Measurements from ENCODE around the gene SH3TC1. TPM values are rescaled to one million over a fixed set of nuclear protein-coding genes. Genes with fewer than 3 reads are reported as not detected.

The SH3TC1 gene
- total and polyA plus RNA-seq, 10 of the 15 experiments (the other 5 are each of a cell fraction or from before 2014, with no cell fraction given), result 0.19 to 47.0 (median 18.4) TPM

- WGBS (ENCODE audit: insufficient coverage, insufficient replicate concordance, low lambda C conversion rate, missing lambda C conversion rate), result 60% methylated on average over 25 of the region's 26 CpGs
- peak; percentile 36 for ATAC-seq
- Histone ChIP-seq H3K4me2 (ENCODE audit: control insufficient read depth, insufficient read depth) (peak overlapping the region; percentile 62), H3K9ac (ENCODE audit: control insufficient read depth, insufficient read depth, low read length) (no peak overlapping the region; the same call in 1 of the 2 replicates), H2AFZ (ENCODE audit: control insufficient read depth, low read depth, low read length) (no peak overlapping the region), H3K4me1 (ENCODE audit: control insufficient read depth, insufficient read depth, low read length) (peaks cover 41% of the 10 kb centered on the region), H3K27me3 (replicated peaks in 1 of 2; ENCODE audit: control insufficient read depth in 2 of 2, insufficient read depth in 2 of 2, low read length in 1 of 2) (no peaks in the 10 kb centered on the region), H3K36me3 (ENCODE audit: control insufficient read depth in 2 of 2, insufficient read depth in 2 of 2, low read length in 1 of 2) (peaks cover 7 to 8% of the 10 kb centered on the region in 2 experiments; a peak in 3 of 4 replicates), H4K20me1 (ENCODE audit: control insufficient read depth, insufficient read depth) (no peaks in the 10 kb centered on the region), H3K79me2 (ENCODE audit: control insufficient read depth, insufficient read depth, low read length) (peaks cover 41% of the 10 kb centered on the region), H3K9me3 (replicated peaks; ENCODE audit: control insufficient read depth, insufficient read depth, low read length) (no peaks in the 10 kb centered on the region), H3K4me3 (peak overlapping the region; percentile 36; the same call in 1 of the 2 replicates), H3K27ac (ENCODE audit: control insufficient read depth, insufficient read depth) (peak overlapping the region; percentile 46)
- in situ Hi-C loops (cut with MboI), result no loop called here
- peak; percentile 61 for TF ChIP-seq SMAD1 (IDR thresholded peaks at IDR 0.05; ENCODE audit: low read depth, partially characterized antibody)
- peak; percentile 86; the same call in 1 of the 2 replicates for TF ChIP-seq SPI1 (IDR thresholded peaks at IDR 0.05; ENCODE audit: borderline replicate concordance, insufficient read depth, low read depth, low read length)
- TF ChIP-seq IKZF1 (conservative IDR thresholded peaks at IDR 0.05), result peak; percentile 48; the same call in 1 of the 2 replicates
- peak in 1 of 2 experiments; percentile 37; a peak in 1 of 4 replicates for TF ChIP-seq IKZF2 (IDR thresholded peaks at IDR 0.05)
- no peak for TF ChIP-seq POLR2A (IDR thresholded peaks at IDR 0.05; ENCODE audit: low read depth, low read length)
- TF ChIP-seq STAT3 (IDR thresholded peaks at IDR 0.05; ENCODE audit: low read depth, low read length), result no peak
- TF ChIP-seq BMI1 (IDR thresholded peaks at IDR 0.05; ENCODE audit: borderline replicate concordance), result no peak
- TF ChIP-seq TCF12 (IDR thresholded peaks at IDR 0.05; ENCODE audit: low read depth, low read length), result 0 out of 2 replicates have a peak, but pooled peaks have one; percentile 12
- 0 out of 2 replicates have a peak, but pooled peaks have one; percentile 26 for TF ChIP-seq ZNF687 (IDR thresholded peaks at IDR 0.05)
- CTCF ChIA-PET, result interaction anchor here (1.2 kb wide), 1 partner anchor 36 kb away, joined by 3 read pairs; no protein-coding TSS in a partner anchor
- SMC1A ChIA-PET (ENCODE audit: uncharacterized antibody, unreplicated experiment), result interaction anchor here (0.6 to 1.2 kb wide), 2 partner anchors 16 to 25 kb away, joined by 3 to 6 read pairs; no protein-coding TSS in a partner anchor
- FAIRE-seq, result no peak
- RAD21 ChIA-PET (ENCODE audit: unreplicated experiment), result interaction anchor here (0.7 kb wide), 2 partner anchors 12 to 23 kb away, joined by 3 read pairs; no protein-coding TSS in a partner anchor
- no TSS peak for BruUV-seq (replicated peaks)
- intact Hi-C loops (cut with micrococcal nuclease; ENCODE audit: unreplicated experiment), result no loop called here
- DNase-seq (ENCODE audit: low read depth, low spot score), result no peak
- POLR2A ChIA-PET, result no interaction called here
Measured at GRCh38 chr4:8205749-8206611, 6.9 kb downstream of the SH3TC1 start.

Data from GM12878 (cell line).